LHCN-M2 (cell line): ENCODE results near the gene GLIS1. TPM values are rescaled to one million over a fixed set of nuclear protein-coding genes. Genes with fewer than 3 reads are reported as not detected.

Experiments
- DNase-seq: peaks from one replicate; pipeline ENCODE4 v3.0.0-alpha.2; 2012; ENCODE audit warnings: low read depth
- total RNA-seq: library from RNA; depleted of rRNA; stranded (reverse); fragments of >200 nt; gene quantifications from 2 replicates; pipeline ENCODE4 v1.2.3, GENCODE V29; 2014

Gene GLIS1
- total RNA-seq, 1 experiment from 2014 or later: 3.7 TPM

- no peak for DNase-seq
Observed at GRCh38 chr1:53718443-53718842, 20.5 kb downstream of the GLIS1 start.

GRCh38 chr1:53717025-53717804 lies 21.7 kb downstream of the GLIS1 start:
- no peak for DNase-seq

GRCh38 chr1:53716150-53716549 lies 22.8 kb downstream of the GLIS1 start:
- no peak for DNase-seq

- DNase-seq: no peak
Observed at GRCh38 chr1:53715478-53715877, 23.5 kb downstream of the GLIS1 start.

GRCh38 chr1:53712276-53712675 lies 26.7 kb downstream of the GLIS1 start:
- no peak for DNase-seq

GRCh38 chr1:53710584-53710983 lies 28.4 kb downstream of the GLIS1 start:
- no peak for DNase-seq

GRCh38 chr1:53708687-53709086 lies 30.3 kb downstream of the GLIS1 start:
- DNase-seq: no peak

- no peak for DNase-seq
Observed at GRCh38 chr1:53706356-53706755, 32.6 kb downstream of the GLIS1 start.

GRCh38 chr1:53705446-53706096 lies 33.4 kb downstream of the GLIS1 start:
- DNase-seq: no peak

GRCh38 chr1:53704804-53705445 lies 34.0 kb downstream of the GLIS1 start:
- DNase-seq: no peak

- DNase-seq: no peak
Observed at GRCh38 chr1:53704304-53704703, 34.7 kb downstream of the GLIS1 start.

GRCh38 chr1:53703174-53703573 lies 35.8 kb downstream of the GLIS1 start:
- no peak for DNase-seq

GRCh38 chr1:53702341-53702740 lies 36.6 kb downstream of the GLIS1 start:
- no peak for DNase-seq

GRCh38 chr1:53700776-53701175 lies 38.2 kb downstream of the GLIS1 start:
- DNase-seq: no peak

- DNase-seq: no peak
Observed at GRCh38 chr1:53699981-53700380, 39.0 kb downstream of the GLIS1 start.

- no peak for DNase-seq
Observed at GRCh38 chr1:53698384-53698980, 40.5 kb downstream of the GLIS1 start.

- DNase-seq: no peak
Observed at GRCh38 chr1:53697721-53698383, 41.1 kb downstream of the GLIS1 start.

- no peak for DNase-seq
Observed at GRCh38 chr1:53696990-53697389, 42.0 kb downstream of the GLIS1 start.

- DNase-seq: no peak
Observed at GRCh38 chr1:53696571-53696970, 42.4 kb downstream of the GLIS1 start.

- DNase-seq: no peak
Observed at GRCh38 chr1:53696051-53696450, 42.9 kb downstream of the GLIS1 start.

- DNase-seq: no peak
Observed at GRCh38 chr1:53695116-53695515, 43.8 kb downstream of the GLIS1 start.

- DNase-seq: no peak
Observed at GRCh38 chr1:53694718-53695091, 44.3 kb downstream of the GLIS1 start.
